Measurements from ENCODE around the gene HK2.
A peak's percentile ranks its signal among the peaks of the same experiment; 100 is the strongest.

HK2 gene

GRCh38 chr2:74908748-74909444, 75.0 kb downstream of the HK2 start:
- Histone ChIP-seq H3K79me1 (ENCODE audit: low read depth, low read length) (no peaks in the 10 kb centered on the region), H4K91ac (ENCODE audit: low read depth, low read length, poor library complexity) (no peak overlapping the region), H2AK5ac (ENCODE audit: low read depth, low read length) (no peak overlapping the region), H2BK15ac (ENCODE audit: low read length) (no peak overlapping the region), H2BK5ac (ENCODE audit: low read length) (no peak overlapping the region), H3K9me3 (replicated peaks in 1 of 2; ENCODE audit: control insufficient read depth in 2 of 2, insufficient read depth in 1 of 2, low read depth in 1 of 2, low read length in 2 of 2) (peaks cover 0 to 2% of the 10 kb centered on the region in 2 donors), H3K27me3 (ENCODE audit: control insufficient read depth in 3 of 3, insufficient read depth in 3 of 3, low read depth in 1 of 3, low read length in 3 of 3) (peaks cover 0 to 9% (median 8%) of the 10 kb centered on the region in 3 experiments), H3K4me1 (ENCODE audit: control insufficient read depth in 2 of 2, insufficient read depth in 1 of 2, low read depth in 1 of 2, low read length in 2 of 2) (peaks cover 0 to 4% of the 10 kb centered on the region in 2 donors), H2BK120ac (ENCODE audit: low read depth, low read length) (no peak overlapping the region), H3K4me3 (ENCODE audit: low read length in 2 of 2) (no peak overlapping the region), H3K9ac (ENCODE audit: low read depth, low read length, poor library complexity) (no peak overlapping the region), H3K27ac (replicated peaks; ENCODE audit: low read length) (no peak overlapping the region), H3K4ac (ENCODE audit: low read length) (no peak overlapping the region), H3K23ac (ENCODE audit: low read depth, low read length, poor library complexity) (no peak overlapping the region), H3K36me3 (replicated peaks in 1 of 2; ENCODE audit: control insufficient read depth in 2 of 2, insufficient read depth in 2 of 2, low read length in 2 of 2) (no peaks in the 10 kb centered on the region), H3K18ac (ENCODE audit: low read length) (peak overlapping the region; percentile 81), H3K14ac (ENCODE audit: low read length) (no peak overlapping the region), H2BK12ac (ENCODE audit: low read length) (no peak overlapping the region), H2AFZ (ENCODE audit: low read length) (no peak overlapping the region), H4K8ac (ENCODE audit: low read depth, low read length) (no peak overlapping the region), H3K4me2 (ENCODE audit: insufficient read depth, low read length, poor library complexity, severe bottlenecking) (peak overlapping the region; percentile 43)
- no peak for DNase-seq (ENCODE audit: low spot score)
- WGBS, 2 donors (ENCODE audit: extremely low coverage in 2 of 2, insufficient read length in 2 of 2, insufficient replicate concordance in 1 of 2): no CpG with 5 or more reads among the region's 31 CpGs

DNA sequence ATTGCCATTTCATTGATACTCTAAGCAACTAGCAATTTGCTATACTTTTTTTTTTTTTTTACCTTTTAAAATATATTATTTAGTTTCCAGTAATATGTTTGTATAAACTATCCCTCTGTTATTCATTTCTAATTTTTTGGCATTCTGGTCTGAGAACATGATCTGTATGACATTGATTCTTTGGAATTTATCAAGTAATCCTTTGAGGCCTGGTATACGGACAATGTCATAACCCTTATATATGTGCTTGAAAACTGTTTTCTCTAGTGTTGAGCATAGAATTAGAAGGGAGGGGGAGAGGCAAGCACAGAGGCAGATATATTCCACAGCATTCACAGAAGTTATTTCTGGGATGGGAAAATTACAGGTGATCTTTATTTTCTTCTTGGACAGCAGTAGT, 76.3 kb downstream of the HK2 start:
- no peak overlapping the region for H3K4me2 ChIP-seq (ENCODE audit: insufficient read depth, low read length, poor library complexity, severe bottlenecking)
- H2BK12ac ChIP-seq (ENCODE audit: low read length): no peak overlapping the region
- H3K14ac ChIP-seq (ENCODE audit: low read length): no peak overlapping the region
- no peaks in the 10 kb centered on the region for H3K79me1 ChIP-seq (ENCODE audit: low read depth, low read length)
- H3K27ac ChIP-seq (replicated peaks; ENCODE audit: low read length): no peak overlapping the region
- no CpG with 5 or more reads among the region's 1 CpG for WGBS, 2 donors (ENCODE audit: extremely low coverage in 2 of 2, insufficient read length in 2 of 2, insufficient replicate concordance in 1 of 2)
- H2AFZ ChIP-seq (ENCODE audit: low read length): no peak overlapping the region
- H2BK5ac ChIP-seq (ENCODE audit: low read length): no peak overlapping the region
- no peak for DNase-seq (ENCODE audit: low spot score)
- H3K9ac ChIP-seq (ENCODE audit: low read depth, low read length, poor library complexity): no peak overlapping the region
- no peak overlapping the region for H3K23ac ChIP-seq (ENCODE audit: low read depth, low read length, poor library complexity)
- no peaks in the 10 kb centered on the region for H3K36me3 ChIP-seq (replicated peaks in 1 of 2; ENCODE audit: control insufficient read depth in 2 of 2, insufficient read depth in 2 of 2, low read length in 2 of 2)
- no peak overlapping the region for H3K4me3 ChIP-seq (ENCODE audit: low read length in 2 of 2)
- H4K91ac ChIP-seq (ENCODE audit: low read depth, low read length, poor library complexity): no peak overlapping the region
- no peak overlapping the region for H3K4ac ChIP-seq (ENCODE audit: low read length)
- no peak overlapping the region for H4K8ac ChIP-seq (ENCODE audit: low read depth, low read length)
- no peak overlapping the region for H2AK5ac ChIP-seq (ENCODE audit: low read depth, low read length)
- peaks cover 0 to 4% of the 10 kb centered on the region in 2 donors for H3K4me1 ChIP-seq (ENCODE audit: control insufficient read depth in 2 of 2, insufficient read depth in 1 of 2, low read depth in 1 of 2, low read length in 2 of 2)
- H2BK15ac ChIP-seq (ENCODE audit: low read length): no peak overlapping the region
- no peak overlapping the region for H2BK120ac ChIP-seq (ENCODE audit: low read depth, low read length)
- H3K18ac ChIP-seq (ENCODE audit: low read length): no peak overlapping the region
- peaks cover 0 to 3% of the 10 kb centered on the region in 2 donors for H3K9me3 ChIP-seq (replicated peaks in 1 of 2; ENCODE audit: control insufficient read depth in 2 of 2, insufficient read depth in 1 of 2, low read depth in 1 of 2, low read length in 2 of 2)
- H3K27me3 ChIP-seq (ENCODE audit: control insufficient read depth in 3 of 3, insufficient read depth in 3 of 3, low read depth in 1 of 3, low read length in 3 of 3): peaks cover 0 to 20% (median 8%) of the 10 kb centered on the region in 3 experiments

GRCh38 chr2:74911061-74911460, 77.1 kb downstream of the HK2 start:
- Histone ChIP-seq H2AFZ (ENCODE audit: low read length) (no peak overlapping the region), H3K27ac (replicated peaks; ENCODE audit: low read length) (no peak overlapping the region), H4K8ac (ENCODE audit: low read depth, low read length) (no peak overlapping the region), H2AK5ac (ENCODE audit: low read depth, low read length) (no peak overlapping the region), H3K23ac (ENCODE audit: low read depth, low read length, poor library complexity) (no peak overlapping the region), H3K9me3 (replicated peaks in 1 of 2; ENCODE audit: control insufficient read depth in 2 of 2, insufficient read depth in 1 of 2, low read depth in 1 of 2, low read length in 2 of 2) (peaks cover 0 to 4% of the 10 kb centered on the region in 2 donors), H4K91ac (ENCODE audit: low read depth, low read length, poor library complexity) (no peak overlapping the region), H3K9ac (ENCODE audit: low read depth, low read length, poor library complexity) (no peak overlapping the region), H2BK15ac (ENCODE audit: low read length) (no peak overlapping the region), H2BK12ac (ENCODE audit: low read length) (no peak overlapping the region), H3K27me3 (ENCODE audit: control insufficient read depth in 3 of 3, insufficient read depth in 3 of 3, low read depth in 1 of 3, low read length in 3 of 3) (peaks cover 0 to 26% (median 8%) of the 10 kb centered on the region in 3 experiments), H3K4me1 (ENCODE audit: control insufficient read depth in 2 of 2, insufficient read depth in 1 of 2, low read depth in 1 of 2, low read length in 2 of 2) (peaks cover 0 to 4% of the 10 kb centered on the region in 2 donors), H3K79me1 (ENCODE audit: low read depth, low read length) (no peaks in the 10 kb centered on the region), H2BK120ac (ENCODE audit: low read depth, low read length) (no peak overlapping the region), H2BK5ac (ENCODE audit: low read length) (no peak overlapping the region), H3K36me3 (replicated peaks in 1 of 2; ENCODE audit: control insufficient read depth in 2 of 2, insufficient read depth in 2 of 2, low read length in 2 of 2) (no peaks in the 10 kb centered on the region), H3K4me2 (ENCODE audit: insufficient read depth, low read length, poor library complexity, severe bottlenecking) (no peak overlapping the region), H3K14ac (ENCODE audit: low read length) (no peak overlapping the region), H3K18ac (ENCODE audit: low read length) (no peak overlapping the region), H3K4ac (ENCODE audit: low read length) (no peak overlapping the region), H3K4me3 (ENCODE audit: low read length in 2 of 2) (no peak overlapping the region)
- DNase-seq (ENCODE audit: low spot score): no peak
- no CpG with 5 or more reads among the region's 4 CpGs for WGBS, 2 donors (ENCODE audit: extremely low coverage in 2 of 2, insufficient read length in 2 of 2, insufficient replicate concordance in 1 of 2)

- Histone ChIP-seq H2BK15ac (ENCODE audit: low read length) (no peak overlapping the region), H3K36me3 (replicated peaks in 1 of 2; ENCODE audit: control insufficient read depth in 2 of 2, insufficient read depth in 2 of 2, low read length in 2 of 2) (no peaks in the 10 kb centered on the region), H3K23ac (ENCODE audit: low read depth, low read length, poor library complexity) (no peak overlapping the region), H2BK120ac (ENCODE audit: low read depth, low read length) (no peak overlapping the region), H2AK5ac (ENCODE audit: low read depth, low read length) (no peak overlapping the region), H3K4me3 (ENCODE audit: low read length in 2 of 2) (no peak overlapping the region), H2AFZ (ENCODE audit: low read length) (no peak overlapping the region), H2BK12ac (ENCODE audit: low read length) (no peak overlapping the region), H3K4me1 (ENCODE audit: control insufficient read depth in 2 of 2, insufficient read depth in 1 of 2, low read depth in 1 of 2, low read length in 2 of 2) (no peaks in the 10 kb centered on the region), H3K4ac (ENCODE audit: low read length) (no peak overlapping the region), H3K9me3 (replicated peaks in 1 of 2; ENCODE audit: control insufficient read depth in 2 of 2, insufficient read depth in 1 of 2, low read depth in 1 of 2, low read length in 2 of 2) (peaks cover 0 to 4% of the 10 kb centered on the region in 2 donors), H3K27ac (replicated peaks; ENCODE audit: low read length) (no peak overlapping the region), H2BK5ac (ENCODE audit: low read length) (no peak overlapping the region), H4K91ac (ENCODE audit: low read depth, low read length, poor library complexity) (no peak overlapping the region), H3K4me2 (ENCODE audit: insufficient read depth, low read length, poor library complexity, severe bottlenecking) (no peak overlapping the region), H3K18ac (ENCODE audit: low read length) (no peak overlapping the region), H3K9ac (ENCODE audit: low read depth, low read length, poor library complexity) (no peak overlapping the region), H3K14ac (ENCODE audit: low read length) (no peak overlapping the region), H4K8ac (ENCODE audit: low read depth, low read length) (no peak overlapping the region), H3K79me1 (ENCODE audit: low read depth, low read length) (no peaks in the 10 kb centered on the region), H3K27me3 (ENCODE audit: control insufficient read depth in 3 of 3, insufficient read depth in 3 of 3, low read depth in 1 of 3, low read length in 3 of 3) (peaks cover 0 to 36% (median 0%) of the 10 kb centered on the region in 3 experiments)
- WGBS, 2 donors (ENCODE audit: extremely low coverage in 2 of 2, insufficient read length in 2 of 2, insufficient replicate concordance in 1 of 2): no CpG with 5 or more reads among the region's 4 CpGs
- no peak for DNase-seq (ENCODE audit: low spot score)
These were observed 81.8 kb downstream of the HK2 start for GRCh38 chr2:74915743-74916142.
